EH (cell line): ENCODE data around the gene HGFAC.
A peak's percentile ranks its signal among the peaks of the same experiment; 100 is the strongest.
"Not testable (repeated sequence)": the region's sequence is repeated elsewhere in the genome, so short reads cannot be mapped to it uniquely, and the experiment has no call there.

Source experiments
- DNase-seq: peaks from one replicate; pipeline ENCODE4 v3.0.0-alpha.2; 2015; ENCODE audit warnings: low read depth

HGFAC gene

GRCh38 chr4:3442959-3443749 is 1.4 kb downstream of the HGFAC start:
- DNase-seq = peak; percentile 48

- DNase-seq = no peak
These were observed 2.1 kb downstream of the HGFAC start for GRCh38 chr4:3443750-3444309.

- DNase-seq = no peak
These were observed 2.8 kb downstream of the HGFAC start for GRCh38 chr4:3444351-3445110.

- no peak for DNase-seq
These were observed 3.5 kb downstream of the HGFAC start for GRCh38 chr4:3445111-3445820.

- no peak for DNase-seq
These were observed 4.2 kb downstream of the HGFAC start for GRCh38 chr4:3445829-3446545.

- DNase-seq = no peak
These were observed 5.0 kb downstream of the HGFAC start for GRCh38 chr4:3446631-3447320.

- DNase-seq = no peak
These were observed 5.9 kb downstream of the HGFAC start for GRCh38 chr4:3447431-3448395.

- no peak for DNase-seq
These were observed 7.3 kb downstream of the HGFAC start for GRCh38 chr4:3449047-3449573.

GRCh38 chr4:3449574-3450534 is 8.1 kb downstream of the HGFAC start:
- DNase-seq = no peak

- DNase-seq = no peak
These were observed 8.9 kb downstream of the HGFAC start for GRCh38 chr4:3450643-3451042.

- peak; percentile 68 for DNase-seq
These were observed 10.2 kb downstream of the HGFAC start for GRCh38 chr4:3451956-3452355.

- DNase-seq = no peak
These were observed 10.6 kb downstream of the HGFAC start for GRCh38 chr4:3452376-3452775.

GRCh38 chr4:3455596-3455995 is 13.8 kb downstream of the HGFAC start:
- DNase-seq = not testable (repeated sequence)

GRCh38 chr4:3458371-3458770 is 16.6 kb downstream of the HGFAC start:
- DNase-seq = no peak

GRCh38 chr4:3459156-3459555 is 17.4 kb downstream of the HGFAC start:
- DNase-seq = not testable (repeated sequence)

GRCh38 chr4:3460926-3461325 is 19.2 kb downstream of the HGFAC start:
- no peak for DNase-seq

- DNase-seq = no peak
These were observed 19.9 kb downstream of the HGFAC start for GRCh38 chr4:3461515-3462291.

GRCh38 chr4:3462321-3462789 is 20.6 kb downstream of the HGFAC start:
- DNase-seq = no peak
